RWPE2 (cell line): Measurements from ENCODE around the gene IFITM1.
A peak's percentile ranks its signal among the peaks of the same experiment; 100 is the strongest.

ENCODE experiments used
- ATAC-seq: fragments of 200-7000 bp; cut with Tn5 transposase; 3 replicates; pipeline ENCODE4 v1.9.1; 2021; ENCODE audit warnings: low read depth
- DNase-seq: peaks from one replicate; pipeline ENCODE4 v3.0.0-alpha.2; 2020; ENCODE audit warnings: low spot score
- H3K27ac ChIP-seq: fragments of 450-650 bp; 2 replicates; pipeline ENCODE4 v1.5.1; 2017; ENCODE audit warnings: mild to moderate bottlenecking; ENCODE audit not compliant: poor library complexity, severe bottlenecking
- H3K27me3 ChIP-seq: fragments of 250-450 bp; sonication (Bioruptor Pico); 2 replicates; pipeline ENCODE4 v1.5.1; 2021; ENCODE audit warnings: mild to moderate bottlenecking, moderate library complexity; ENCODE audit not compliant: insufficient read depth, poor library complexity, severe bottlenecking
- H3K36me3 ChIP-seq: fragments of 250-450 bp; sonication (Bioruptor Pico); 2 replicates; pipeline ENCODE4 v1.5.1; 2020; ENCODE audit warnings: low read depth, mild to moderate bottlenecking, moderate library complexity
- H3K4me1 ChIP-seq: fragments of 250-450 bp; sonication (Bioruptor Pico); 2 replicates; pipeline ENCODE4 v1.5.1; 2021; ENCODE audit warnings: mild to moderate bottlenecking, moderate library complexity; ENCODE audit not compliant: insufficient read depth, poor library complexity, severe bottlenecking
- H3K4me3 ChIP-seq: fragments of 250-450 bp; sonication (Bioruptor Pico); 2 replicates; pipeline ENCODE4 v1.5.1; 2021; ENCODE audit warnings: mild to moderate bottlenecking, moderate library complexity; ENCODE audit not compliant: severe bottlenecking
- H3K9me3 ChIP-seq: fragments of 250-450 bp; sonication (Bioruptor Pico); 2 replicates; pipeline ENCODE4 v1.5.1; 2021; ENCODE audit warnings: mild to moderate bottlenecking, moderate library complexity; ENCODE audit not compliant: severe bottlenecking
- CTCF ChIP-seq: fragments of 450-650 bp; IDR thresholded peaks from one replicate; pipeline ENCODE4 v1.5.1; 2017; ENCODE audit warnings: mild to moderate bottlenecking, moderate library complexity; ENCODE audit not compliant: poor library complexity, severe bottlenecking

Gene IFITM1

GRCh38 chr11:297051-297585 is 16.7 kb upstream of the IFITM1 start:
- Histone ChIP-seq H3K9me3 (no peaks in the 10 kb centered on the region), H3K4me1 (no peaks in the 10 kb centered on the region), H3K27ac (no peak overlapping the region), H3K36me3 (no peaks in the 10 kb centered on the region), H3K4me3 (no peak overlapping the region), H3K27me3 (peaks cover 7% of the 10 kb centered on the region)
- DNase-seq (peak; percentile 40), ATAC-seq (peak; percentile 11; the same call in 2 of the 3 replicates)
- no peak for TF ChIP-seq CTCF

DNA sequence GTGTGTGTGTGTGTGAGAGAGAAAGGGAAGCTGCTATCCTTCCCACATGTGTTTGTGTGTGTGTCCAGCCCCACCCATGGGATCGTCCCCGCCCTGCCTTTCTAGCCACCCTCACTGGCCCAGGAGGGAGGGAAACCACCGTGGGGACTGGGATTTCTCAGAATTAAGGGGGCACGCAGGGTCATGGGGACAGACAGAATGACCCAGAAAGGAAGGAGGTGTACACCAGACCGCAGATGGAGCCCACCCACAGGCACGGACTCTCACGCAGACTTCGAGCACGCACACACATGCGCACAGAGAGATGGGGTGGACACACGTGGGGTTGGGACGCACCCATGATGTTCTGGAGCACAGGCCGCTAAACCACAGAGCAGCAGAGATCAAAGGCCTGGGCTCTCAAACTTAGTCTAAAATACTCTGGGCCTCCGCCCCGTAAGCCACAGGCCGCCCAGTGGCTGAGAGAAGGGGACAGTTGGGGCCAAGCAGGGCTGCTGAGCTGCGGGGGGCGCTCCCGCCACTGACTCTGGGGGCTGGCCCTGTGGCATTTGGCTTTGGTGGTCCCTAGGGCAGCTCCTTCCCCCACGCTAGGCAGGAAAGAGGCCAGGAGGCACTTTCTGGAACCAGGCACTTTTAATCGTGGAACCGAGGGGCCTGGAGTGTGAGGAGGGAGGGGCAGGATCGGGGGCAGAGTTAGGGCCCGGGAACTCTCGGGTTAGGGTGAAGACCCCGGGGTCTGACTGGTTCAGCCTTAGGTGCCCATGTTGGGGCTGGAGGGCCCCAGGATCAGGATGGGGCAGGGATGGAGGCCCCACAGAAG is 16.0 kb upstream of the IFITM1 start:
- Histone ChIP-seq H3K27ac (no peak overlapping the region), H3K4me3 (no peak overlapping the region), H3K36me3 (no peaks in the 10 kb centered on the region)

DNA sequence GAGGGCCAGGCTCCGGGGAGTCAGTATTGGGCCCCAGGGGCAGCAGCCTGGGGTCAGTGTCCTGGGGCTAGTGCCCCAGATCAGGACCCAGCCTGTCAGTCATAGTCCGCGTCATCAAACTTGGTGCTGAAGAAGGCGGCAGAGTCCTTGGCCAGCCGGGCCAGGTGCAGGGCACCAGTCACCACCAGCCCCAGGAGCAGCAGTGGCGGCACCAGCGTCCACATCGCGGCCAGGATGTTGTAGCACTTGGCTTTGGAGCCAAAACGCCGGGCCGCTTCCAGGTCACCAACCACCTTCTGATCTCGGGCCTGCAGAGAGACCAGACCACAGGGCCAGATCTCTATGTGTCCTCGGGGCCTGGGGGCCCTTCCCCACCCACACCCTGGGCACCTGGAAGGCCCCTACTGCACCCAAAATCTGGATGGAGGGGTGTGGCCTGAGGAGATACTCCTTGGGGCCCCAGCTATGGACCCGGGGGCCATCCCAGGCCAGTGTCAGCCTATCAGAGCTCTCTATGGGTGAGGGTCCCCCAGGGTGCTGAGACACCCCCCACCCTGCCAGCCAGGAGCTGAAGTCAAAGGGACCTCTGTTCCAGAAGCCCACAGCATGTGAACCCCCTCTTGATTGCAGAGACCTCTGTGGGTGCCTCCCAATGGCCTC is 15.3 kb upstream of the IFITM1 start:
- Histone ChIP-seq H3K4me1 (no peaks in the 10 kb centered on the region), H3K27ac (no peak overlapping the region), H3K27me3 (peaks cover 7% of the 10 kb centered on the region), H3K36me3 (no peaks in the 10 kb centered on the region), H3K4me3 (no peak overlapping the region), H3K9me3 (no peaks in the 10 kb centered on the region)
- DNase-seq (peak; percentile 54), ATAC-seq (no peak)
- no peak for TF ChIP-seq CTCF

More for the DNA sequence above, 16.0 kb upstream of the IFITM1 start:
- H3K9me3 ChIP-seq, result no peaks in the 10 kb centered on the region
- no peak for TF ChIP-seq CTCF
- H3K4me1 ChIP-seq, result no peaks in the 10 kb centered on the region
- peak; percentile 40 for DNase-seq
- peaks cover 7% of the 10 kb centered on the region for H3K27me3 ChIP-seq
- no peak for ATAC-seq

DNA sequence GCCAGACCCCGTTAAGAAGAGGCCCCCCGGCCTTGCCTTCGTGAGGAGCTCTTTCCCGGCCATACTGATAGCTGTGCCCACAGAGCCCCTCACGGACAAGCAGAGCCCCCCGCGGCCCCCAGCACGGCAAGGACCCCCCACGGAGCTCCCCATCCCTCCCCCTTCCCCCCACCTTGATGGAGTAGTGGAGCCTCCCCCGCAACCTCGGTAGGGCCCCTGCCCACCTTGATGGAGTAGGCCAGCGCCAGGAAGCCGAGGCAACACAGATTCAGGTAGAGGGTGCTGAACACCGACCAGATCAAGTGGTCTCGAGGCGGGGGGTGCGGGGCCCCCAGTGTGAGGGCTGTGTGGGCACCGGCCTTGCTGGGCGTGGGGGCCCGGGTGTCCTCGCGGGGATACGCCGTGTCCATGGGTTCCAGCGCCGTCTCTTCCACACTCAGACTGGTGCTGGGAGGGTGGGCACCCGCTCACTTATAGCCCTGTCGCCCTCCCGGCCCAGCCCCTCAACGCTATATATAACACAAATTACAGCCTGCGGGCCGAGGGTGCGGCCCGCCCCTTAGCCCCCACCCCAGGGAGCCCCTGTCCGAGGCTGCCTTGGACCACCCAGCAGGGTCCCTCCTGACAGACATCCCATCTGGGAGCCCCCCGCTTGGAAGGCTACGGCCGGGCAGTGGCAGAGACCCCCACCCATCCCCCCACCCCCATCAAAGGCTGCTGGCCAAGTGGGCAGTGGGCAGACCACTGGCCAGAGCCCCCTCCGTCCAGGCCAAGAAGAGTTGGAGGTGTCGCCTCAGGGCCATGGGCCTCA is 14.6 kb upstream of the IFITM1 start, which contains the start of gene IFITM5:
Gene IFITM5 (minus strand): TSS at position 446 of the 811 bp plus-strand sequence. CDS start 36 bp downstream, at position 410.
- TF ChIP-seq CTCF, result no peak
- no peaks in the 10 kb centered on the region for H3K4me1 ChIP-seq
- ATAC-seq (no peak), DNase-seq (peak; percentile 49)
- H3K27me3 ChIP-seq, result peaks cover 7% of the 10 kb centered on the region
- no peak within 1 kb of the TSS for H3K27ac ChIP-seq
- H3K4me3 ChIP-seq, result no peak within 1 kb of the TSS
- no peaks in the 10 kb centered on the region for H3K36me3 ChIP-seq
- H3K9me3 ChIP-seq, result no peaks in the 10 kb centered on the region
